ENCODE data around the gene ERICH3. TPM values are rescaled to one million over a fixed set of nuclear protein-coding genes. Genes with fewer than 3 reads are reported as not detected.

The ERICH3 gene
- total RNA-seq, 1 donor from 2014 or later, result 8.1 TPM

DNA sequence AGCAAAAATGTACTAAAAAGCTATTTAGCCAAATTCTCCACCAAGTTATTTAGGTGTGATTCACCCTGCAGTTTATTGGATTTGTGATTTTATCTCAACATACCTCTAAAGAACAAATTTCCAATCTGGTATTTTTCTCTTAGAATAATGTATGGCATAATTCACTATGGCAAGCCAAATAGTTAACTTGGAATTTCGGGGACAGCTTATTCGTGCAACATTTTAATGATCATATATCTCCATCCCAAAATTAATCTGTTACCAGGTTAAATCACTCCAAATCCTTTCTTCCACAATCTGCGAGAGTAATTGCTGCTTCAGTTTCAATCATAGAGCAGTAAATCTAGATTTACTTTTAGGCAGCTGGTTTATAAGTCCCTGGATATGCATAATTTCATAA, 53.4 kb downstream of the ERICH3 start:
- intact Hi-C loops (cut with DNase I), result no loop called here
- Histone ChIP-seq H3K27ac (no peak overlapping the region), H3K9me3 (no peaks in the 10 kb centered on the region), H3K4me1 (no peaks in the 10 kb centered on the region), H3K4me3 (no peak overlapping the region), H3K36me3 (no peaks in the 10 kb centered on the region), H3K27me3 (ENCODE audit: low read depth) (no peaks in the 10 kb centered on the region)
- TF ChIP-seq, protein P1, sequence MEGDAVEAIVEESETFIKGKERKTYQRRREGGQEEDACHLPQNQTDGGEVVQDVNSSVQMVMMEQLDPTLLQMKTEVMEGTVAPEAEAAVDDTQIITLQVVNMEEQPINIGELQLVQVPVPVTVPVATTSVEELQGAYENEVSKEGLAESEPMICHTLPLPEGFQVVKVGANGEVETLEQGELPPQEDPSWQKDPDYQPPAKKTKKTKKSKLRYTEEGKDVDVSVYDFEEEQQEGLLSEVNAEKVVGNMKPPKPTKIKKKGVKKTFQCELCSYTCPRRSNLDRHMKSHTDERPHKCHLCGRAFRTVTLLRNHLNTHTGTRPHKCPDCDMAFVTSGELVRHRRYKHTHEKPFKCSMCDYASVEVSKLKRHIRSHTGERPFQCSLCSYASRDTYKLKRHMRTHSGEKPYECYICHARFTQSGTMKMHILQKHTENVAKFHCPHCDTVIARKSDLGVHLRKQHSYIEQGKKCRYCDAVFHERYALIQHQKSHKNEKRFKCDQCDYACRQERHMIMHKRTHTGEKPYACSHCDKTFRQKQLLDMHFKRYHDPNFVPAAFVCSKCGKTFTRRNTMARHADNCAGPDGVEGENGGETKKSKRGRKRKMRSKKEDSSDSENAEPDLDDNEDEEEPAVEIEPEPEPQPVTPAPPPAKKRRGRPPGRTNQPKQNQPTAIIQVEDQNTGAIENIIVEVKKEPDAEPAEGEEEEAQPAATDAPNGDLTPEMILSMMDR (IDR thresholded peaks at IDR 0.05), result no peak
- ATAC-seq (no peak), DNase-seq (no peak)

DNA sequence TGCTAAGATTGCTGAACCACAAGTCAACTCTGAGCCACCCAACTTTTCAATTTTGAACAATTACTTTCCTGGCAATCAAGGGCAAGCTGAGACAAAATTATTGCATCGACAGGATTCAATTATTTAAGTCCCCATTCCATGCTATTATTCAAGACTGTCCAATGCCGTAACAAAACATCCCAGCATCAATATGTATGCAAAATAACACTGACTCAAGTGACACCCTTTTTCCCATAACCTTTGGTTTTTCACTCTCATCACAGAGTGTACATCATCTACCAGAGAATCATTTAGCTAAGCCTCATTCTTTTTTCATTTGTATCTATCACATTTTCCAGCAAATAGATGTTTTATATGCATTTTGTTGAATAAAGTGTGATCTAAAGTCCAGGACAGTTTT, 54.6 kb downstream of the ERICH3 start:
- TF ChIP-seq, protein P1 (IDR thresholded peaks at IDR 0.05), result no peak
- H3K27ac ChIP-seq, result no peak overlapping the region
- no peaks in the 10 kb centered on the region for H3K4me1 ChIP-seq
- DNase-seq (no peak), ATAC-seq (no peak)
- H3K4me3 ChIP-seq, result no peak overlapping the region
- no peaks in the 10 kb centered on the region for H3K27me3 ChIP-seq (ENCODE audit: low read depth)
- H3K9me3 ChIP-seq, result no peaks in the 10 kb centered on the region
- intact Hi-C loops (cut with DNase I), result no loop called here
- H3K36me3 ChIP-seq, result no peaks in the 10 kb centered on the region

DNA sequence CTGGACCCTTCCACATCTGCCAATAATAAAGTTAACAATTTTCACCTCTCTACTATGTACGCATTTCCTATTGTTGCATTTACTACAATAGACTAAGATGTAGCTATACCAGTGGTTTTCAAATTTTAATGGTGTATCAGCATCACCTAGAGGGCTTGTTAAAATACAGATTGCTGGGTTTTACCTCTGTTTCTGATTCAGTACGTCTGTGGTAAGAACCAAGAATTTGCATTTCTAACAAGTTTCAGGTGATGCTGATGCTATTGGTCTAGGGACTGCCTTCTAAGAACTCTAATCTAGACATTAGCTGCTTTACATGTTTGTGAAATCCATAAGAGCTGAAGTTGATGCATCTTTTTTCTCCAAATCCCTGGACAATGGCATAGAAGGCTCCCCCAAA, 59.7 kb downstream of the ERICH3 start:
- TF ChIP-seq, protein P1 (IDR thresholded peaks at IDR 0.05), result no peak
- H3K4me3 ChIP-seq, result no peak overlapping the region
- no peaks in the 10 kb centered on the region for H3K36me3 ChIP-seq
- no peaks in the 10 kb centered on the region for H3K4me1 ChIP-seq
- DNase-seq (no peak), ATAC-seq (no peak)
- no peaks in the 10 kb centered on the region for H3K27me3 ChIP-seq (ENCODE audit: low read depth)
- H3K9me3 ChIP-seq, result no peaks in the 10 kb centered on the region
- H3K27ac ChIP-seq, result no peak overlapping the region
- intact Hi-C loops (cut with DNase I), result no loop called here

DNA sequence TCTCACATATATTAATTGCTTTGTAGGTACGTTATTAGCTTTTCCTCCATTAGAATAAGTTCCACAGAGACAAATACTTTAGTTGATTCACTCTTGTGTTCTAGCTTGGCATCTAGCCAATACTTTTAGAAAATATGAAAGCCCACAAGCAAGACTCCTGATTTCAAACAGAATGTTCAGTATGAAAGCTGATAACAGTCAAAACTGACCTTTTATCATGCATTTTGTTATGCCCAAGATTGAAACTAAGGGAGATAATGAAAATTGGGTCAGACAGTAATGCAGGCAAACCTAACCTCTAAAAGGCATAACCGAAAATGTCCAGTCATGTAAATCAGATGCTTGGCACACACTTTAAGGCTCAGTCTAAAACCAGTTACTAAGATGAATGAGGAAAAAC, 61.7 kb downstream of the ERICH3 start:
- TF ChIP-seq, protein P1 (IDR thresholded peaks at IDR 0.05), result no peak
- no peak for DNase-seq
- H3K27ac ChIP-seq, result no peak overlapping the region
- ATAC-seq, result no peak
- no peaks in the 10 kb centered on the region for H3K4me1 ChIP-seq
- H3K9me3 ChIP-seq, result no peaks in the 10 kb centered on the region
- H3K36me3 ChIP-seq, result no peaks in the 10 kb centered on the region
- no peak overlapping the region for H3K4me3 ChIP-seq
- intact Hi-C loops (cut with DNase I), result no loop called here
- H3K27me3 ChIP-seq (ENCODE audit: low read depth), result no peaks in the 10 kb centered on the region

DNA sequence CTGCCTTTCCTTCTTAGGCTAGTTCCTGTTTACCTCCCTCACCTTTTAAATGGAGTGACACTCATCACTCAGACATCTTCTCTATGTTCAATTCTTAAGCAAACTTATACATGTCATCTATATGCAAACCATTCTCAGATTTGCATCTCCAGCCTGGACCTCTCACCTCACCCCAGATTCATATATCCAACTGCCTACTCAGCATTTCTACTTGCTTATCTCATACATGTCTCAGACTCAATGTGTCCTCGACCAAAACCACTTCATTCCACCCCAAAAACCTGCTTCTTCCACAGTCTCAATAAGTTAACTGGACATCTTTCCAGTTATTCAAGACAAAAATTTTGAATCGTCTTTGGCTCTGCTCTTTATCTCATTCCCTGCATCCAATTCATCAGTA, 62.6 kb downstream of the ERICH3 start:
- Histone ChIP-seq H3K4me1 (no peaks in the 10 kb centered on the region), H3K27me3 (ENCODE audit: low read depth) (no peaks in the 10 kb centered on the region), H3K36me3 (no peaks in the 10 kb centered on the region), H3K4me3 (no peak overlapping the region), H3K27ac (no peak overlapping the region), H3K9me3 (no peaks in the 10 kb centered on the region)
- ATAC-seq (no peak), DNase-seq (no peak)
- TF ChIP-seq, protein P1 (IDR thresholded peaks at IDR 0.05), result no peak
- intact Hi-C loops (cut with DNase I), result no loop called here

DNA sequence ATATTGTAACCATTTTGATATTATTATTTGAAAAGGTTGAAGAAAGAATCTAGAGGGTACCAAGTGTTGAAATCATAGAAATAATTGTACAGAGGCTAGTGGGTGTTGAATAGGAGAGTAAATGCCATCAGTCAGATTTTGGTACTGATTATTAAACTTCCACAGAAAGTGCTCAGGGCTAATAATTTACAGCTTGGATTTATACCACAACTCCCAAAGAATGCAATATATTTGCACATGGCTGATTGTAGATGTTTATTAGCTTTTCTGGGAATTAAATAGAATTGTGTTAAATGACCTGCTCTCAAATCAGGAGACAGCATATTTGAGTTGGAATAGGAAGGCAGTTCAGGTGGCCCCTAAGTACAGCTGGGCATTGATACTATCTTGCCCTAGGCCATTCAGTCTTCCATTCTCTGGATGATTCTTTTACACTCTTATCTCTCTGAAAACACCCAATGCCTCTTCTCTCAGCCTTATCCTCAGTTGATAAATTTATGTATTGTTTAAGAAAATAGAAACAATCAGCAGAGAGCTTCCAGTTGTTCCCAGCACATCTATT, 63.7 kb downstream of the ERICH3 start:
- Histone ChIP-seq H3K4me1 (no peaks in the 10 kb centered on the region), H3K9me3 (no peaks in the 10 kb centered on the region), H3K36me3 (no peaks in the 10 kb centered on the region), H3K27me3 (ENCODE audit: low read depth) (no peaks in the 10 kb centered on the region), H3K27ac (no peak overlapping the region), H3K4me3 (no peak overlapping the region)
- TF ChIP-seq, protein P1 (IDR thresholded peaks at IDR 0.05), result no peak
- intact Hi-C loops (cut with DNase I), result no loop called here
- no peak for ATAC-seq
- DNase-seq, result no peak
